Measurements from ENCODE around the gene TBC1D9B.

DNA sequence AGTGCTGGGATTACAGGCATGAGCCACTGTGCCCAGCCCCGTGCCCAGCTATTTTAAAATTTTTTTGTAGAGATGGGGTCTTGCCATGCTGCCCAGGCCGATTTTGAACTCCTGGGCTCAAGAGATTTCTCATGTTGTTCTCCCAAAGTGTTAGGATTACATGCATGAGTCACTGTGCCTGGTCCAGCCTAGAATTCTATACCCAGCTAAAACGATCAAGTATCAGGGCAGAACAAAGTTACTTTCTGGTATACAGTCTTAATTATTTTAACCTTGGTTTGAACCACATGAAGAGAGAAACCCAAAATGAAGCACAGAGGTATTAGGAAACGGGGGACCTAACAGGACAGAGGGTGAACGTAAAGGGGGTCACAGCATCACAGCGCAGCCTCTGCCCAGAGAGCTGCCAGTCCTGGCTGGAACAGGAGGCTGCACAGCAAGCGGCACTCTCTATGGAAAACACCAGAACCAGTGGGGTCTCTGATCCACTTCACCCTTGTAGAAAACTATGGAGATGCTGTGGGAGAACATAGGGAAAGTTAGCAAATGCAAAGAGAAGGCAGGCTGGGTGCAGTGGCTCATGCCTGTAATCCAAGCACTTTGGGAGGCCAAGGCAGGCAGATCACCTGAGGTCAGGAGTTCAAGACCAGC lies 76.8 kb downstream of the TBC1D9B start:
- TF ChIP-seq, protein P1, sequence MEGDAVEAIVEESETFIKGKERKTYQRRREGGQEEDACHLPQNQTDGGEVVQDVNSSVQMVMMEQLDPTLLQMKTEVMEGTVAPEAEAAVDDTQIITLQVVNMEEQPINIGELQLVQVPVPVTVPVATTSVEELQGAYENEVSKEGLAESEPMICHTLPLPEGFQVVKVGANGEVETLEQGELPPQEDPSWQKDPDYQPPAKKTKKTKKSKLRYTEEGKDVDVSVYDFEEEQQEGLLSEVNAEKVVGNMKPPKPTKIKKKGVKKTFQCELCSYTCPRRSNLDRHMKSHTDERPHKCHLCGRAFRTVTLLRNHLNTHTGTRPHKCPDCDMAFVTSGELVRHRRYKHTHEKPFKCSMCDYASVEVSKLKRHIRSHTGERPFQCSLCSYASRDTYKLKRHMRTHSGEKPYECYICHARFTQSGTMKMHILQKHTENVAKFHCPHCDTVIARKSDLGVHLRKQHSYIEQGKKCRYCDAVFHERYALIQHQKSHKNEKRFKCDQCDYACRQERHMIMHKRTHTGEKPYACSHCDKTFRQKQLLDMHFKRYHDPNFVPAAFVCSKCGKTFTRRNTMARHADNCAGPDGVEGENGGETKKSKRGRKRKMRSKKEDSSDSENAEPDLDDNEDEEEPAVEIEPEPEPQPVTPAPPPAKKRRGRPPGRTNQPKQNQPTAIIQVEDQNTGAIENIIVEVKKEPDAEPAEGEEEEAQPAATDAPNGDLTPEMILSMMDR (IDR thresholded peaks at IDR 0.05; ENCODE audit: low read depth, low read length, poor library complexity, severe bottlenecking) = no peak
- TF ChIP-seq EZH2phosphoT487 (IDR thresholded peaks at IDR 0.05; ENCODE audit: borderline replicate concordance, low read length) = no peak

Data from DOHH2 (cell line).